Lung (tissue), 12 donors: ENCODE measurements around the gene SMIM36. TPM values are rescaled to one million over a fixed set of nuclear protein-coding genes. Genes with fewer than 3 reads are reported as not detected.

Experiments
- ATAC-seq: fragments of 200-7000 bp; cut with Tn5 transposase; one replicate; pipeline ENCODE4 v1.9.1; 2020; ENCODE audit warnings: moderate number of reproducible peaks; ENCODE audit not compliant: insufficient read depth, low FRiP score
- DNase-seq, 3 donors: peaks; one replicate each; pipeline ENCODE4 v3.0.0-alpha.2; 2013 to 2017
- H3K27ac ChIP-seq, 2 donors: one replicate each; pipeline ENCODE4 v1.5.1; 2013; ENCODE audit warnings: mild to moderate bottlenecking in 2 of 2, moderate library complexity in 2 of 2, control low read depth in 1 of 2, inconsistent platforms in 1 of 2, low read depth in 1 of 2, low read length in 1 of 2
- H3K27me3 ChIP-seq, 3 donors: one replicate each; pipeline ENCODE4 v1.5.1; 2013; ENCODE audit warnings: low read length in 2 of 3; ENCODE audit not compliant: control insufficient read depth in 3 of 3, insufficient read depth in 3 of 3
- H3K36me3 ChIP-seq, 4 donors: one replicate each; pipeline ENCODE4 v1.5.1; 2013; ENCODE audit warnings: low read length in 4 of 4, mild to moderate bottlenecking in 1 of 4, moderate library complexity in 1 of 4; ENCODE audit not compliant: control insufficient read depth in 4 of 4, insufficient read depth in 4 of 4
- H3K4me1 ChIP-seq, 5 donors: one replicate each; pipeline ENCODE4 v1.5.1; 2013; ENCODE audit warnings: low read length in 5 of 5, mild to moderate bottlenecking in 2 of 5, moderate library complexity in 1 of 5; ENCODE audit not compliant: control insufficient read depth in 5 of 5, insufficient read depth in 5 of 5
- H3K4me3 ChIP-seq: one replicate; pipeline ENCODE4 v1.5.1; 2013; ENCODE audit warnings: mild to moderate bottlenecking, control low read depth, moderate library complexity
- H3K9ac ChIP-seq, 2 donors: one replicate each; pipeline ENCODE4 v1.5.1; 2013; ENCODE audit warnings: low read length in 2 of 2, control low read depth in 1 of 2; ENCODE audit not compliant: insufficient read depth in 1 of 2
- H3K9me3 ChIP-seq, 4 donors: one replicate each; pipeline ENCODE4 v1.5.1; 2013; ENCODE audit warnings: low read length in 3 of 4, mild to moderate bottlenecking in 1 of 4, moderate library complexity in 1 of 4; ENCODE audit not compliant: control insufficient read depth in 4 of 4, insufficient read depth in 3 of 4
- CTCF ChIP-seq: IDR thresholded peaks from 2 replicates; pipeline ENCODE4 v1.5.1; 2012; ENCODE audit warnings: mild to moderate bottlenecking; ENCODE audit errors: control extremely low read depth, extremely low read depth
- WGBS, 2 donors: extraction: QIAGEN DNeasy Blood & Tissue Kit; methylation state at CpG; one replicate each; pipeline ENCODE4 v1.1.7; 2013; 5-methylcytosine and 5-hydroxymethylcytosine counted together
- polyA plus RNA-seq, 2 donors: library from polyadenylated mRNA; stranded (reverse); fragments of 200-250 nt; gene quantifications; one replicate each; pipeline ENCODE4 v1.2.1, GENCODE V29; 2013
- total RNA-seq, 2 donors: library from RNA; depleted of rRNA in 1 of 2; stranded (reverse); fragments of >200 nt in 1 of 2; gene quantifications; one replicate each; pipeline ENCODE4 v1.2.1, GENCODE V29; 2014 to 2021
- donor health status: control.
- donor health status: control.
- donor health status: Bipolar disorder and iron deficiency.
- donor health status: healthy.
- donor health status: DM: yes; HTN: yes; CAD: no.

Gene SMIM36
- total and polyA plus RNA-seq, 4 donors: not detected

- no peak for TF ChIP-seq CTCF
- Histone ChIP-seq H3K9ac (no peak overlapping the region), H3K27me3 (no peaks in the 10 kb centered on the region), H3K4me3 (no peak overlapping the region), H3K9me3 (no peaks in the 10 kb centered on the region), H3K36me3 (no peaks in the 10 kb centered on the region), H3K4me1 (peaks cover 0 to 35% (median 8%) of the 10 kb centered on the region in 5 donors), H3K27ac (no peak overlapping the region)
- DNase-seq (no peak), ATAC-seq (no peak)
- WGBS, 2 donors: 85 to 96% methylated on average over 1 of the region's 1 CpG
These were observed 76.5 kb downstream of the SMIM36 start for GRCh38 chr17:55434721-55435120.

GRCh38 chr17:55433629-55434422, 77.4 kb downstream of the SMIM36 start:
- H3K27me3 ChIP-seq: no peaks in the 10 kb centered on the region
- H3K9ac ChIP-seq: no peak overlapping the region
- peak; percentile 60 for ATAC-seq
- WGBS, 2 donors: 58 to 61% methylated on average over 7 of the region's 7 CpGs
- no peaks in the 10 kb centered on the region for H3K9me3 ChIP-seq
- H3K4me1 ChIP-seq: peaks cover 0 to 35% (median 8%) of the 10 kb centered on the region in 5 donors
- DNase-seq: peak; percentile 83 to 97 (median 96)
- peak overlapping the region in 1 of 2 donors; percentile 47 for H3K27ac ChIP-seq
- no peak for TF ChIP-seq CTCF
- H3K36me3 ChIP-seq: no peaks in the 10 kb centered on the region
- no peak overlapping the region for H3K4me3 ChIP-seq

- TF ChIP-seq CTCF: no peak
- no peak for DNase-seq
- WGBS, 2 donors: 53 to 77% methylated on average over 7 of the region's 7 CpGs
- ATAC-seq: peak; percentile 38
- H3K4me3 ChIP-seq: no peak overlapping the region
- H3K4me1 ChIP-seq: peaks cover 0 to 35% (median 8%) of the 10 kb centered on the region in 5 donors
- no peaks in the 10 kb centered on the region for H3K36me3 ChIP-seq
- no peaks in the 10 kb centered on the region for H3K27me3 ChIP-seq
- no peaks in the 10 kb centered on the region for H3K9me3 ChIP-seq
- H3K27ac ChIP-seq: peak overlapping the region in 1 of 2 donors; percentile 53
- no peak overlapping the region for H3K9ac ChIP-seq
These were observed 78.1 kb downstream of the SMIM36 start for GRCh38 chr17:55433029-55433628.
